Measurements from ENCODE around the gene PLAC1.

DNA sequence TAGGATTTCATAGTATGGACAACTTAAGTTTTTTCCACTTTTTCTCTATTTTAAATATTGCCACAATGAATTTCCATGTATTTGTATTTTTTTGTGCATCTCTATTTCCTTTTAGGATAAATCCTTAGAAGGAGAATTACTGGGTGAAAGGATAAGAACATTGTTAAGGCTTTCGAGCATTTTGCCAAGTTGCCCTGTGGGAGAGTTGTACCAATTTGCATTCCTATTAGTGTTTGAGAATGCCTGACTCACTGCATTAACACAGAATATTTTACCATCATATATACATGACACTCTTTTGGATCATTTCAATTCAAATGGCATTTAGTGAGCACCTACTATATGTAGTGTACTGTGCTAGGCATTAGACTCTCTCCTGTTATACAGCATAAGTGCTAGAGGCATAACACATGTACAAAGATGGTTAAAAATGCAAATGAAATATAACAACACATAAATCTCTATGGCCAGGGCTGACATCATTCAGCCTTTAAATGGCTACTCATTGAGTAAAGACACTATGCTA is 57.0 kb downstream of the PLAC1 start:
- no peak for TF ChIP-seq POLR2A (IDR thresholded peaks at IDR 0.05)
- TF ChIP-seq, protein P1, sequence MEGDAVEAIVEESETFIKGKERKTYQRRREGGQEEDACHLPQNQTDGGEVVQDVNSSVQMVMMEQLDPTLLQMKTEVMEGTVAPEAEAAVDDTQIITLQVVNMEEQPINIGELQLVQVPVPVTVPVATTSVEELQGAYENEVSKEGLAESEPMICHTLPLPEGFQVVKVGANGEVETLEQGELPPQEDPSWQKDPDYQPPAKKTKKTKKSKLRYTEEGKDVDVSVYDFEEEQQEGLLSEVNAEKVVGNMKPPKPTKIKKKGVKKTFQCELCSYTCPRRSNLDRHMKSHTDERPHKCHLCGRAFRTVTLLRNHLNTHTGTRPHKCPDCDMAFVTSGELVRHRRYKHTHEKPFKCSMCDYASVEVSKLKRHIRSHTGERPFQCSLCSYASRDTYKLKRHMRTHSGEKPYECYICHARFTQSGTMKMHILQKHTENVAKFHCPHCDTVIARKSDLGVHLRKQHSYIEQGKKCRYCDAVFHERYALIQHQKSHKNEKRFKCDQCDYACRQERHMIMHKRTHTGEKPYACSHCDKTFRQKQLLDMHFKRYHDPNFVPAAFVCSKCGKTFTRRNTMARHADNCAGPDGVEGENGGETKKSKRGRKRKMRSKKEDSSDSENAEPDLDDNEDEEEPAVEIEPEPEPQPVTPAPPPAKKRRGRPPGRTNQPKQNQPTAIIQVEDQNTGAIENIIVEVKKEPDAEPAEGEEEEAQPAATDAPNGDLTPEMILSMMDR (IDR thresholded peaks at IDR 0.05): no peak
